ENCODE results near the gene NGLY1. TPM values are rescaled to one million over a fixed set of nuclear protein-coding genes. Genes with fewer than 3 reads are reported as not detected.

The NGLY1 gene
- total RNA-seq, 4 donors from 2014 or later, result 29.2 to 41.9 (median 35.9) TPM

- no peak for ATAC-seq (ENCODE audit: low FRiP score)
- no peak for TF ChIP-seq CTCF (IDR thresholded peaks at IDR 0.05)
- DNase-seq (ENCODE audit: low spot score), result no peak
Observed at GRCh38 chr3:25768851-25769250, 14.4 kb downstream of the NGLY1 start.

DNA sequence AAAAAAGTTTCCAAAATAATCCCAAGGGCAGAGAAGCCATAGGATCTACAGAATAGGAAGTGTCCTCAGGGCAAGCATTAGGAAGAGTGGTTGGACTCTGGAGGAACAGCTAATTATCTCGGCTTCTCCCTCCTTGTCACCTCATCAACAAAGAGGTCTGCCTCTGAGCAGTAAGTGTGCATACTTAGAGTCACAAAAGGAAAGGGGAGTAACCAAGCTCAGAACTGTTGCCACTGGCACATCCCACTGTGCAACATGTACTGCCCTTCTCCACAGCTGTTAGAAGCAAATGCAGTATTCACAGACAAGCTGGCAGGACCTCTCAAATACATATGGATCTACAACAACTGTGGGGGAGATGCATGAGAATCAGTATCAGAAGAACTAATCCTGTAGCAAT is 31.5 kb downstream of the NGLY1 start:
- TF ChIP-seq CTCF (IDR thresholded peaks at IDR 0.05), result no peak
- DNase-seq (ENCODE audit: low spot score) (no peak), ATAC-seq (ENCODE audit: low FRiP score) (no peak)

GRCh38 chr3:25751048-25751447 is 32.2 kb downstream of the NGLY1 start:
- no peak for TF ChIP-seq CTCF (IDR thresholded peaks at IDR 0.05)
- ATAC-seq (ENCODE audit: low FRiP score) (no peak), DNase-seq (ENCODE audit: low spot score) (no peak)

- no peak for TF ChIP-seq CTCF (IDR thresholded peaks at IDR 0.05)
- no peak for DNase-seq (ENCODE audit: low spot score)
- no peak for ATAC-seq (ENCODE audit: low FRiP score)
Observed at GRCh38 chr3:25749031-25749581, 34.1 kb downstream of the NGLY1 start.

GRCh38 chr3:25748189-25748588 is 35.1 kb downstream of the NGLY1 start:
- no peak for DNase-seq (ENCODE audit: low spot score)
- no peak for TF ChIP-seq CTCF (IDR thresholded peaks at IDR 0.05)
- ATAC-seq (ENCODE audit: low FRiP score), result no peak

GRCh38 chr3:25747033-25747432 is 36.2 kb downstream of the NGLY1 start:
- no peak for ATAC-seq (ENCODE audit: low FRiP score)
- TF ChIP-seq CTCF (IDR thresholded peaks at IDR 0.05), result no peak
- no peak for DNase-seq (ENCODE audit: low spot score)

DNA sequence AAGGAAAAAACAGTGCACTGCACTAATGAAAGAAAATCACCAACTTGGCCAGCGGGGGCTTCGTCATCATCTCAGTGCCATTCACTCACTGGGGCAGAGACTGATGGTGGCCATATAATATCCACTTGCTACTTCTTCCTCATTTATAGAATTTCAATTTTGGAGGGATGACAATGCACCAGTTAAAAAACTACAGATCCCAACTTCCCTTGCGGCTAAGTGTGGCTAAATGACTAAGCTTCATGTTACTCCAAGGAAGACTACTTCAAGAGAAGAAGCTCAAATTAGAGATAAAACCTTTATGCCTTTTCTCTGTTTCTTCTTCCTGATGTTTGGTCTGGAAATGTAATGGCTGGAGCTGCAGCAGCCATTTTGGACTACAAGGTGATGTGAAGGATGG is 38.8 kb downstream of the NGLY1 start:
- ATAC-seq (ENCODE audit: low FRiP score) (no peak), DNase-seq (ENCODE audit: low spot score) (no peak)
- no peak for TF ChIP-seq CTCF (IDR thresholded peaks at IDR 0.05)
